GM12878 (cell line): ENCODE results near the gene NSG1. TPM values are rescaled to one million over a fixed set of nuclear protein-coding genes. Genes with fewer than 3 reads are reported as not detected.

Source experiments
- ATF2 ChIP-seq: IDR thresholded peaks from 2 replicates; pipeline ENCODE4 v1.6.1; 2012; ENCODE audit warnings: low read length, inconsistent platforms
- CTCF ChIP-seq, 3 experiments: IDR thresholded peaks in 2 of 3; conservative IDR thresholded peaks in 1 of 3; 2 replicates each; pipeline ENCODE4 v1.5.1; 2011; ENCODE audit warnings: low read depth in 3 of 3, low read length in 3 of 3, mild to moderate bottlenecking in 3 of 3, control low read depth in 2 of 3, moderate library complexity in 2 of 3, inconsistent platforms in 1 of 3, mixed read lengths in 1 of 3; ENCODE audit not compliant: control insufficient read depth in 2 of 3, insufficient read depth in 1 of 3; ENCODE audit errors: extremely low read depth in 1 of 3
- FOXM1 ChIP-seq: IDR thresholded peaks from 2 replicates; pipeline ENCODE4 v1.6.1; 2012; ENCODE audit warnings: low read depth, mild to moderate bottlenecking, inconsistent platforms, low read length, moderate library complexity
- HDAC2 ChIP-seq: fragments of 200-600 bp; sonication (generic); IDR thresholded peaks from 2 replicates; pipeline ENCODE4 v1.6.1; 2017
- IKZF2 ChIP-seq, 2 experiments: fragments of 450-650 bp; IDR thresholded peaks; 2 replicates each; pipeline ENCODE4 v1.6.1; 2017; ENCODE audit warnings: mild to moderate bottlenecking in 2 of 2, moderate library complexity in 2 of 2
- MEF2A ChIP-seq: IDR thresholded peaks from 2 replicates; pipeline ENCODE4 v1.6.1; 2011; ENCODE audit warnings: low read depth, mild to moderate bottlenecking, low read length, moderate library complexity; ENCODE audit not compliant: insufficient read depth
- MLLT1 ChIP-seq: fragments of 450-650 bp; IDR thresholded peaks from 2 replicates; pipeline ENCODE4 v1.6.1; 2016; ENCODE audit warnings: mild to moderate bottlenecking
- MTA2 ChIP-seq: fragments of 450-650 bp; IDR thresholded peaks from 2 replicates; pipeline ENCODE4 v1.6.1; 2016; ENCODE audit warnings: low read depth, mild to moderate bottlenecking, moderate library complexity
- NR2F1 ChIP-seq: fragments of 450-650 bp; conservative IDR thresholded peaks from 2 replicates; pipeline ENCODE4 v1.6.1; 2017; ENCODE audit warnings: mild to moderate bottlenecking
- PRDM15 ChIP-seq: fragments of 450-650 bp; formaldehyde crosslinking; IDR thresholded peaks from 2 replicates; pipeline ENCODE4 v1.4.0; 2020; ENCODE audit warnings: mild to moderate bottlenecking, moderate library complexity
- RAD21 ChIP-seq: IDR thresholded peaks from 2 replicates; pipeline ENCODE4 v1.6.1; 2011; ENCODE audit warnings: mild to moderate bottlenecking, low read depth, low read length, moderate library complexity; ENCODE audit not compliant: insufficient read depth
- SKIL ChIP-seq: fragments of 450-650 bp; IDR thresholded peaks from 2 replicates; pipeline ENCODE4 v1.6.1; 2017; ENCODE audit warnings: mild to moderate bottlenecking, low read depth, inconsistent platforms; ENCODE audit not compliant: poor library complexity, severe bottlenecking
- SMARCA5 ChIP-seq: fragments of 450-650 bp; IDR thresholded peaks from 2 replicates; pipeline ENCODE4 v1.6.1; 2017; ENCODE audit warnings: mild to moderate bottlenecking
- SMC3 ChIP-seq: IDR thresholded peaks from 2 replicates; pipeline ENCODE4 v1.6.1; 2011; ENCODE audit warnings: low read length, improper control_type of control experiment, borderline replicate concordance
- STAT1 ChIP-seq: fragments of 450-650 bp; conservative IDR thresholded peaks from 2 replicates; pipeline ENCODE4 v1.6.1; 2014; ENCODE audit warnings: antibody characterized with exemption, mild to moderate bottlenecking
- TCF12 ChIP-seq: IDR thresholded peaks from 2 replicates; pipeline ENCODE4 v1.6.1; 2011; ENCODE audit warnings: low read depth, mild to moderate bottlenecking, low read length
- WRNIP1 ChIP-seq: IDR thresholded peaks from 2 replicates; pipeline ENCODE4 v1.6.1; 2011; ENCODE audit warnings: low read depth, low read length, improper control_type of control experiment, borderline replicate concordance
- ZNF207 ChIP-seq: fragments of 450-650 bp; IDR thresholded peaks from 2 replicates; pipeline ENCODE4 v1.6.1; 2014; ENCODE audit warnings: antibody characterized with exemption, mild to moderate bottlenecking, borderline replicate concordance
- ZNF217 ChIP-seq: fragments of 450-650 bp; IDR thresholded peaks from 2 replicates; pipeline ENCODE4 v1.6.1; 2017; ENCODE audit warnings: antibody characterized with exemption, mild to moderate bottlenecking
- ZNF24 ChIP-seq: fragments of 450-650 bp; IDR thresholded peaks from 2 replicates; pipeline ENCODE4 v1.6.1; 2017; ENCODE audit warnings: antibody characterized with exemption, mild to moderate bottlenecking
- ZNF274 ChIP-seq: IDR thresholded peaks from one replicate; pipeline ENCODE4 v1.8.0; 2011; ENCODE audit not compliant: insufficient read length, insufficient read depth
- polyA plus RNA-seq, 11 experiments: library from polyadenylated mRNA; depleted of rRNA in 4 of 11; unstranded in 6 of 11; stranded (reverse) in 5 of 11; fragments of >200 nt; fragmentation: Nextera tagmentation in 4 of 11; fragmentation: Illumina TruSeq in 1 of 11; extraction: Ambion mirVana in 4 of 11; extraction: Trizol in 1 of 11; gene quantifications; 1 replicate in 1 of 11; 2 replicates in 10 of 11; pipeline versions ENCODE4 v1.2.1 to v1.2.3, GENCODE V29; 2011 to 2016; ENCODE audit warnings: inconsistent platforms in 2 of 11, missing spikeins in 2 of 11, low read depth in 1 of 11
- total RNA-seq, 4 experiments: library from RNA; depleted of rRNA in 3 of 4; stranded (reverse); fragments of >200 nt in 3 of 4; fragmentation: Illumina TruSeq in 1 of 4; extraction: Trizol in 1 of 4; gene quantifications; 2 replicates each; pipeline versions ENCODE4 v1.2.1 to v1.2.3, GENCODE V29; 2013 to 2021

NSG1 gene
- total and polyA plus RNA-seq, 10 of the 15 experiments (the other 5 are each of a cell fraction or from before 2014, with no cell fraction given) = 0.03 to 0.19 (median 0.10) TPM; not detected in 5

- TF ChIP-seq TCF12 = peak; percentile 88
- TF ChIP-seq WRNIP1 = no peak
- no peak for TF ChIP-seq ZNF24
- no peak for TF ChIP-seq ZNF207
- peak; percentile 58; the same call in 1 of the 2 replicates for TF ChIP-seq MTA2
- no peak for TF ChIP-seq PRDM15
- no peak for TF ChIP-seq NR2F1
- TF ChIP-seq STAT1 = no peak
- no peak for TF ChIP-seq ZNF217
- TF ChIP-seq FOXM1 = no peak
- TF ChIP-seq SMC3 = no peak
- TF ChIP-seq HDAC2 = no peak
- TF ChIP-seq SMARCA5 = no peak
- no peak; the same call in 1 of the 2 replicates for TF ChIP-seq MLLT1
- no peak for TF ChIP-seq ATF2
- peak; percentile 49 to 66; a peak in 2 of 4 replicates for TF ChIP-seq IKZF2 (IDR thresholded peaks at IDR 0.05)
- TF ChIP-seq CTCF (IDR thresholded peaks at IDR 0.05 in 2 of 3, conservative IDR thresholded peaks at IDR 0.05 in 1 of 3; ENCODE audit: control insufficient read depth in 2 of 3, extremely low read depth in 1 of 3, insufficient read depth in 1 of 3, low read depth in 3 of 3, low read length in 3 of 3) = no peak
- TF ChIP-seq MEF2A = no peak
- TF ChIP-seq ZNF274 = no peak
- no peak for TF ChIP-seq RAD21
- TF ChIP-seq SKIL = peak; percentile 71
Measured at GRCh38 chr4:4344915-4345527, 41.9 kb upstream of the NSG1 start (continued).
